ENCODE measurements around the gene ACOX3. TPM values are rescaled to one million over a fixed set of nuclear protein-coding genes. Genes with fewer than 3 reads are reported as not detected.
"Not testable (repeated sequence)": the region's sequence is repeated elsewhere in the genome, so short reads cannot be mapped to it uniquely, and the experiment has no call there.

Gene ACOX3
- polyA plus RNA-seq, 6 donors from 2014 or later = 10.1 to 17.1 (median 14.7) TPM

- H3K27ac Mint-ChIP-seq = no peak overlapping the region
- no peaks in the 10 kb centered on the region for H3K9me3 Mint-ChIP-seq
- no peak for ATAC-seq (ENCODE audit: low read depth in 2 of 2)
- H3K4me3 Mint-ChIP-seq = no peak overlapping the region
- H3K4me1 Mint-ChIP-seq = peaks cover 2 to 17% (median 13%) of the 10 kb centered on the region in 3 donors
- no peak for DNase-seq
- no peaks in the 10 kb centered on the region for H3K27me3 Mint-ChIP-seq
- peaks cover 8 to 28% of the 10 kb centered on the region in 2 donors for H3K36me3 Mint-ChIP-seq
These were observed 23.4 kb downstream of the ACOX3 start for GRCh38 chr4:8417071-8417614.

- ATAC-seq (ENCODE audit: low read depth in 2 of 2) (no peak), DNase-seq (no peak)
- Mint-ChIP-seq H3K36me3 (peaks cover 8 to 37% of the 10 kb centered on the region in 2 donors), H3K4me3 (no peak overlapping the region), H3K9me3 (no peaks in the 10 kb centered on the region), H3K27me3 (no peaks in the 10 kb centered on the region), H3K4me1 (peaks cover 10 to 20% (median 20%) of the 10 kb centered on the region in 3 donors), H3K27ac (peak overlapping the region in 1 of 6 donors; percentile 31)
These were observed 26.1 kb downstream of the ACOX3 start for GRCh38 chr4:8414377-8414776.

- ATAC-seq (ENCODE audit: low read depth in 2 of 2) (no peak), DNase-seq (no peak)
- H3K9me3 Mint-ChIP-seq = no peaks in the 10 kb centered on the region
- peaks cover 8 to 37% of the 10 kb centered on the region in 2 donors for H3K36me3 Mint-ChIP-seq
- no peak overlapping the region for H3K4me3 Mint-ChIP-seq
- H3K4me1 Mint-ChIP-seq = peaks cover 10 to 20% (median 15%) of the 10 kb centered on the region in 3 donors
- no peak overlapping the region for H3K27ac Mint-ChIP-seq
- no peaks in the 10 kb centered on the region for H3K27me3 Mint-ChIP-seq
These were observed 28.2 kb downstream of the ACOX3 start for GRCh38 chr4:8412288-8412687.

- DNase-seq = no peak
- H3K27ac Mint-ChIP-seq = peak overlapping the region in 1 of 6 donors; percentile 78
- peaks cover 8 to 37% of the 10 kb centered on the region in 2 donors for H3K36me3 Mint-ChIP-seq
- no peak overlapping the region for H3K4me3 Mint-ChIP-seq
- no peaks in the 10 kb centered on the region for H3K9me3 Mint-ChIP-seq
- no peaks in the 10 kb centered on the region for H3K27me3 Mint-ChIP-seq
- ATAC-seq (ENCODE audit: low read depth in 2 of 2) = no peak
- peaks cover 10 to 20% (median 15%) of the 10 kb centered on the region in 3 donors for H3K4me1 Mint-ChIP-seq
These were observed 29.0 kb downstream of the ACOX3 start for GRCh38 chr4:8411351-8412180.

GRCh38 chr4:8410641-8411271, 29.8 kb downstream of the ACOX3 start:
- no peak for DNase-seq
- H3K36me3 Mint-ChIP-seq = peaks cover 8 to 33% of the 10 kb centered on the region in 2 donors
- H3K4me1 Mint-ChIP-seq = peaks cover 10 to 17% (median 15%) of the 10 kb centered on the region in 3 donors
- H3K4me3 Mint-ChIP-seq = peak overlapping the region in 5 of 8 donors; percentile 16 to 47 (median 40)
- no peaks in the 10 kb centered on the region for H3K9me3 Mint-ChIP-seq
- ATAC-seq (ENCODE audit: low read depth in 2 of 2) = no peak
- H3K27ac Mint-ChIP-seq = peak overlapping the region in 2 of 6 donors; percentile 26 to 81
- no peaks in the 10 kb centered on the region for H3K27me3 Mint-ChIP-seq

GRCh38 chr4:8410066-8410625, 30.4 kb downstream of the ACOX3 start:
- Mint-ChIP-seq H3K4me3 (peak overlapping the region in 2 of 8 donors; percentile 3 to 40), H3K27ac (no peak overlapping the region), H3K36me3 (peaks cover 8 to 30% of the 10 kb centered on the region in 2 donors), H3K4me1 (peaks cover 10 to 17% (median 15%) of the 10 kb centered on the region in 3 donors), H3K27me3 (no peaks in the 10 kb centered on the region), H3K9me3 (no peaks in the 10 kb centered on the region)
- ATAC-seq (ENCODE audit: low read depth in 2 of 2) (no peak), DNase-seq (no peak)

GRCh38 chr4:8409264-8410065, 31.1 kb downstream of the ACOX3 start:
- Mint-ChIP-seq H3K9me3 (no peaks in the 10 kb centered on the region), H3K4me1 (peaks cover 10 to 17% (median 15%) of the 10 kb centered on the region in 3 donors), H3K27ac (peak overlapping the region in 2 of 6 donors; percentile 14 to 47), H3K27me3 (no peaks in the 10 kb centered on the region), H3K4me3 (peak overlapping the region in 1 of 8 donors; percentile 65), H3K36me3 (peaks cover 6 to 23% of the 10 kb centered on the region in 2 donors)
- DNase-seq = no peak
- no peak for ATAC-seq (ENCODE audit: low read depth in 2 of 2)

GRCh38 chr4:8407756-8408155, 32.8 kb downstream of the ACOX3 start:
- Mint-ChIP-seq H3K36me3 (peaks cover 0 to 14% of the 10 kb centered on the region in 2 donors), H3K27me3 (no peaks in the 10 kb centered on the region), H3K4me3 (no peak overlapping the region), H3K4me1 (peaks cover 14 to 17% (median 15%) of the 10 kb centered on the region in 3 donors), H3K9me3 (no peaks in the 10 kb centered on the region), H3K27ac (no peak overlapping the region)
- ATAC-seq (ENCODE audit: low read depth in 2 of 2) = no peak
- DNase-seq = no peak

- Mint-ChIP-seq H3K9me3 (no peaks in the 10 kb centered on the region), H3K4me1 (peaks cover 12 to 17% (median 15%) of the 10 kb centered on the region in 3 donors), H3K27ac (no peak overlapping the region), H3K36me3 (peaks cover 0 to 10% of the 10 kb centered on the region in 2 donors), H3K27me3 (no peaks in the 10 kb centered on the region), H3K4me3 (no peak overlapping the region)
- DNase-seq (no peak), ATAC-seq (ENCODE audit: low read depth in 2 of 2) (no peak)
These were observed 33.2 kb downstream of the ACOX3 start for GRCh38 chr4:8407316-8407715.

- not testable (repeated sequence) for H3K27ac Mint-ChIP-seq; DNase-seq; H3K36me3 Mint-ChIP-seq; H3K27me3 Mint-ChIP-seq; H3K9me3 Mint-ChIP-seq; ATAC-seq (ENCODE audit: low read depth in 2 of 2); H3K4me3 Mint-ChIP-seq
- peaks cover 10 to 17% (median 15%) of the 10 kb centered on the region in 3 donors for H3K4me1 Mint-ChIP-seq
These were observed 33.6 kb downstream of the ACOX3 start for GRCh38 chr4:8406887-8407286.

- Mint-ChIP-seq H3K4me3 (no peak overlapping the region), H3K27ac (peak overlapping the region in 1 of 6 donors; percentile 70), H3K9me3 (no peaks in the 10 kb centered on the region), H3K4me1 (peaks cover under 1 to 11% (median 8%) of the 10 kb centered on the region in 3 donors), H3K27me3 (no peaks in the 10 kb centered on the region), H3K36me3 (peaks cover 0 to 1% of the 10 kb centered on the region in 2 donors)
- ATAC-seq (ENCODE audit: low read depth in 2 of 2) (no peak), DNase-seq (no peak)
These were observed 35.0 kb downstream of the ACOX3 start for GRCh38 chr4:8405516-8405875.

- Mint-ChIP-seq H3K4me1 (peaks cover 0 to 9% (median 8%) of the 10 kb centered on the region in 3 donors), H3K36me3 (no peaks in the 10 kb centered on the region), H3K9me3 (no peaks in the 10 kb centered on the region), H3K4me3 (peak overlapping the region in 1 of 8 donors; percentile 29), H3K27ac (peak overlapping the region in 3 of 6 donors; percentile 17 to 70 (median 44)), H3K27me3 (no peaks in the 10 kb centered on the region)
- no peak for ATAC-seq (ENCODE audit: low read depth in 2 of 2)
- no peak for DNase-seq
These were observed 35.6 kb downstream of the ACOX3 start for GRCh38 chr4:8404791-8405515.
